AG08395 (cell line): ENCODE results near the gene UXS1.

ENCODE experiments used
- DNase-seq: peaks from one replicate; pipeline ENCODE4 v3.0.0; 2012; ENCODE audit warnings: mixed read lengths, low spot score

The UXS1 gene

GRCh38 chr2:106189325-106189724 is 4.8 kb downstream of the UXS1 start:
- DNase-seq = no peak

- DNase-seq = no peak
Observed at GRCh38 chr2:106187273-106187891, 6.7 kb downstream of the UXS1 start.

GRCh38 chr2:106185475-106186184 is 8.5 kb downstream of the UXS1 start:
- DNase-seq = no peak

- no peak for DNase-seq
Observed at GRCh38 chr2:106184857-106185256, 9.2 kb downstream of the UXS1 start.

GRCh38 chr2:106184394-106184793 is 9.7 kb downstream of the UXS1 start:
- DNase-seq = no peak

- no peak for DNase-seq
Observed at GRCh38 chr2:106183101-106183696, 10.9 kb downstream of the UXS1 start.

- DNase-seq = no peak
Observed at GRCh38 chr2:106181064-106181463, 13.0 kb downstream of the UXS1 start.

GRCh38 chr2:106180602-106181001 is 13.5 kb downstream of the UXS1 start:
- DNase-seq = no peak

- DNase-seq = no peak
Observed at GRCh38 chr2:106178716-106179115, 15.4 kb downstream of the UXS1 start.

GRCh38 chr2:106177581-106177980 is 16.5 kb downstream of the UXS1 start:
- DNase-seq = no peak

GRCh38 chr2:106176446-106177099 is 17.5 kb downstream of the UXS1 start:
- no peak for DNase-seq

- DNase-seq = no peak
Observed at GRCh38 chr2:106175086-106175850, 18.8 kb downstream of the UXS1 start.

- DNase-seq = no peak
Observed at GRCh38 chr2:106174056-106174455, 20.0 kb downstream of the UXS1 start.

- DNase-seq = no peak
Observed at GRCh38 chr2:106172649-106173048, 21.5 kb downstream of the UXS1 start.

- DNase-seq = no peak
Observed at GRCh38 chr2:106168657-106169056, 25.4 kb downstream of the UXS1 start.

- DNase-seq = no peak
Observed at GRCh38 chr2:106167067-106167466, 27.0 kb downstream of the UXS1 start.

- no peak for DNase-seq
Observed at GRCh38 chr2:106165561-106165960, 28.5 kb downstream of the UXS1 start.

- DNase-seq = no peak
Observed at GRCh38 chr2:106165029-106165428, 29.1 kb downstream of the UXS1 start.

- DNase-seq = no peak
Observed at GRCh38 chr2:106163948-106164545, 30.1 kb downstream of the UXS1 start.

GRCh38 chr2:106161938-106162820 is 31.9 kb downstream of the UXS1 start:
- DNase-seq = no peak

- no peak for DNase-seq
Observed at GRCh38 chr2:106161341-106161740, 32.8 kb downstream of the UXS1 start.
